Mononuclear cell (primary cell): ENCODE measurements around the gene SEC16A. TPM values are rescaled to one million over a fixed set of nuclear protein-coding genes. Genes with fewer than 3 reads are reported as not detected.

Experiments used
- H3K27me3 ChIP-seq: 2 replicates; pipeline ENCODE4 v1.6.0; 2011; ENCODE audit warnings: low read length, control low read depth; ENCODE audit not compliant: insufficient read depth
- H3K4me1 ChIP-seq: 2 replicates; pipeline ENCODE4 v1.5.1; 2011; ENCODE audit warnings: mild to moderate bottlenecking, low read length, control low read depth; ENCODE audit not compliant: insufficient read depth
- H3K4me3 ChIP-seq: 2 replicates; pipeline ENCODE4 v1.5.1; 2011; ENCODE audit warnings: mild to moderate bottlenecking, low read length, moderate library complexity
- H3K9me3 ChIP-seq: 2 replicates; pipeline ENCODE4 v1.5.1; 2011; ENCODE audit warnings: low read depth, mild to moderate bottlenecking, control low read depth, low read length
- total RNA-seq: library from RNA; depleted of rRNA; stranded (reverse); fragments of >200 nt; gene quantifications from one replicate; pipeline ENCODE4 v1.2.3, GENCODE V29; 2012

The SEC16A gene
- total RNA-seq, 1 donor: 38.0 TPM

- H3K4me1 ChIP-seq: peaks cover 25% of the 10 kb centered on the region
- H3K27me3 ChIP-seq: no peaks in the 10 kb centered on the region
- no peaks in the 10 kb centered on the region for H3K9me3 ChIP-seq
- H3K4me3 ChIP-seq: no peak overlapping the region
Observed at GRCh38 chr9:136522314-136523237, 39.7 kb upstream of the SEC16A start.

GRCh38 chr9:136521537-136521936 is 38.7 kb upstream of the SEC16A start:
- no peaks in the 10 kb centered on the region for H3K9me3 ChIP-seq
- no peak overlapping the region for H3K4me3 ChIP-seq
- peaks cover 25% of the 10 kb centered on the region for H3K4me1 ChIP-seq
- H3K27me3 ChIP-seq: no peaks in the 10 kb centered on the region

- no peaks in the 10 kb centered on the region for H3K27me3 ChIP-seq
- no peak overlapping the region for H3K4me3 ChIP-seq
- peaks cover 25% of the 10 kb centered on the region for H3K4me1 ChIP-seq
- no peaks in the 10 kb centered on the region for H3K9me3 ChIP-seq
Observed at GRCh38 chr9:136520053-136520540, 37.3 kb upstream of the SEC16A start.

GRCh38 chr9:136519263-136520052 is 36.6 kb upstream of the SEC16A start:
- Histone ChIP-seq H3K9me3 (no peaks in the 10 kb centered on the region), H3K4me1 (peaks cover 25% of the 10 kb centered on the region), H3K27me3 (no peaks in the 10 kb centered on the region), H3K4me3 (no peak overlapping the region)

GRCh38 chr9:136518623-136519022 is 35.8 kb upstream of the SEC16A start:
- Histone ChIP-seq H3K27me3 (no peaks in the 10 kb centered on the region), H3K4me1 (peaks cover 25% of the 10 kb centered on the region), H3K4me3 (no peak overlapping the region), H3K9me3 (no peaks in the 10 kb centered on the region)

GRCh38 chr9:136517950-136518349 is 35.1 kb upstream of the SEC16A start:
- no peaks in the 10 kb centered on the region for H3K9me3 ChIP-seq
- H3K4me1 ChIP-seq: peaks cover 21% of the 10 kb centered on the region
- no peak overlapping the region for H3K4me3 ChIP-seq
- H3K27me3 ChIP-seq: no peaks in the 10 kb centered on the region

GRCh38 chr9:136517012-136517743 is 34.3 kb upstream of the SEC16A start:
- H3K27me3 ChIP-seq: no peaks in the 10 kb centered on the region
- peaks cover 13% of the 10 kb centered on the region for H3K4me1 ChIP-seq
- H3K4me3 ChIP-seq: no peak overlapping the region
- H3K9me3 ChIP-seq: no peaks in the 10 kb centered on the region

GRCh38 chr9:136516191-136516654 is 33.4 kb upstream of the SEC16A start:
- no peaks in the 10 kb centered on the region for H3K9me3 ChIP-seq
- no peaks in the 10 kb centered on the region for H3K27me3 ChIP-seq
- H3K4me1 ChIP-seq: peaks cover 4% of the 10 kb centered on the region
- no peak overlapping the region for H3K4me3 ChIP-seq

GRCh38 chr9:136515276-136515675 is 32.4 kb upstream of the SEC16A start:
- no peaks in the 10 kb centered on the region for H3K4me1 ChIP-seq
- no peaks in the 10 kb centered on the region for H3K9me3 ChIP-seq

GRCh38 chr9:136514022-136514714 is 31.3 kb upstream of the SEC16A start:
- Histone ChIP-seq H3K9me3 (no peaks in the 10 kb centered on the region), H3K27me3 (no peaks in the 10 kb centered on the region), H3K4me3 (no peak overlapping the region), H3K4me1 (no peaks in the 10 kb centered on the region)

More at GRCh38 chr9:136515276-136515675, 32.4 kb upstream of the SEC16A start:
- no peak overlapping the region for H3K4me3 ChIP-seq
- H3K27me3 ChIP-seq: no peaks in the 10 kb centered on the region

- Histone ChIP-seq H3K9me3 (no peaks in the 10 kb centered on the region), H3K27me3 (no peaks in the 10 kb centered on the region), H3K4me3 (no peak overlapping the region), H3K4me1 (no peaks in the 10 kb centered on the region)
Observed at GRCh38 chr9:136513191-136513590, 30.4 kb upstream of the SEC16A start.

GRCh38 chr9:136512651-136513071 is 29.8 kb upstream of the SEC16A start:
- Histone ChIP-seq H3K4me1 (no peaks in the 10 kb centered on the region), H3K9me3 (no peaks in the 10 kb centered on the region), H3K4me3 (no peak overlapping the region), H3K27me3 (no peaks in the 10 kb centered on the region)

- Histone ChIP-seq H3K9me3 (no peaks in the 10 kb centered on the region), H3K27me3 (no peaks in the 10 kb centered on the region), H3K4me1 (no peaks in the 10 kb centered on the region), H3K4me3 (no peak overlapping the region)
Observed at GRCh38 chr9:136511670-136512592, 29.1 kb upstream of the SEC16A start.
